Thoracic aorta (tissue), 2 donors: ENCODE measurements around the gene GM2A. TPM values are rescaled to one million over a fixed set of nuclear protein-coding genes. Genes with fewer than 3 reads are reported as not detected.

Experiments
- ATAC-seq: fragments of 150-250 bp; one replicate; pipeline ENCODE4 v1.8.0; 2017; ENCODE audit warnings: low read depth; ENCODE audit not compliant: insufficient number of reproducible peaks, low FRiP score
- DNase-seq: peaks from one replicate; pipeline ENCODE4 v3.0.0-alpha.2; 2020; ENCODE audit warnings: low spot score
- H3K27ac ChIP-seq, 2 donors: fragments of 200-600 bp; sonication (generic); 1 replicate in 1 of 2; 2 replicates in 1 of 2; pipeline ENCODE4 v1.5.1; 2016; ENCODE audit warnings: mild to moderate bottlenecking in 2 of 2, moderate library complexity in 2 of 2
- H3K27me3 ChIP-seq: fragments of 200-600 bp; sonication (generic); replicated peaks from 2 replicates; pipeline ENCODE4 v1.6.0; 2016; ENCODE audit warnings: mild to moderate bottlenecking; ENCODE audit not compliant: insufficient read depth
- H3K36me3 ChIP-seq: fragments of 200-600 bp; sonication (generic); one replicate; pipeline ENCODE4 v1.5.1; 2016
- H3K4me1 ChIP-seq, 2 donors: fragments of 200-600 bp; sonication (generic); 1 replicate in 1 of 2; 2 replicates in 1 of 2; pipeline versions ENCODE4 v1.5.1 to v1.6.0; 2016; ENCODE audit warnings: low read depth in 2 of 2, mild to moderate bottlenecking in 1 of 2; ENCODE audit not compliant: control insufficient read depth in 1 of 2
- H3K4me3 ChIP-seq: fragments of 200-600 bp; sonication (generic); 2 replicates; pipeline ENCODE4 v1.5.1; 2016; ENCODE audit warnings: mild to moderate bottlenecking
- H3K9me3 ChIP-seq: fragments of 200-600 bp; sonication (generic); 2 replicates; pipeline ENCODE4 v1.5.1; 2016
- total RNA-seq, 2 donors: library from RNA; depleted of rRNA; stranded (reverse); fragments of >200 nt; gene quantifications; one replicate each; pipeline versions ENCODE4 v1.1.0 to v1.2.3, GENCODE V29; 2016
- TF ChIP-seq, protein P1 (sequence below): fragments of 200-600 bp; sonication (generic); IDR thresholded peaks from one replicate; pipeline ENCODE4 v1.5.1; 2019; ENCODE audit warnings: antibody characterized with exemption

GM2A gene
- total RNA-seq, 2 donors from 2014 or later, result 26.1 to 32.1 TPM

- Histone ChIP-seq H3K4me3 (no peak overlapping the region), H3K27ac (no peak overlapping the region), H3K4me1 (peaks cover 13 to 24% of the 10 kb centered on the region in 2 donors), H3K36me3 (peaks cover 12% of the 10 kb centered on the region), H3K9me3 (no peaks in the 10 kb centered on the region), H3K27me3 (no peaks in the 10 kb centered on the region)
- DNase-seq (no peak), ATAC-seq (no peak)
- TF ChIP-seq, protein P1, sequence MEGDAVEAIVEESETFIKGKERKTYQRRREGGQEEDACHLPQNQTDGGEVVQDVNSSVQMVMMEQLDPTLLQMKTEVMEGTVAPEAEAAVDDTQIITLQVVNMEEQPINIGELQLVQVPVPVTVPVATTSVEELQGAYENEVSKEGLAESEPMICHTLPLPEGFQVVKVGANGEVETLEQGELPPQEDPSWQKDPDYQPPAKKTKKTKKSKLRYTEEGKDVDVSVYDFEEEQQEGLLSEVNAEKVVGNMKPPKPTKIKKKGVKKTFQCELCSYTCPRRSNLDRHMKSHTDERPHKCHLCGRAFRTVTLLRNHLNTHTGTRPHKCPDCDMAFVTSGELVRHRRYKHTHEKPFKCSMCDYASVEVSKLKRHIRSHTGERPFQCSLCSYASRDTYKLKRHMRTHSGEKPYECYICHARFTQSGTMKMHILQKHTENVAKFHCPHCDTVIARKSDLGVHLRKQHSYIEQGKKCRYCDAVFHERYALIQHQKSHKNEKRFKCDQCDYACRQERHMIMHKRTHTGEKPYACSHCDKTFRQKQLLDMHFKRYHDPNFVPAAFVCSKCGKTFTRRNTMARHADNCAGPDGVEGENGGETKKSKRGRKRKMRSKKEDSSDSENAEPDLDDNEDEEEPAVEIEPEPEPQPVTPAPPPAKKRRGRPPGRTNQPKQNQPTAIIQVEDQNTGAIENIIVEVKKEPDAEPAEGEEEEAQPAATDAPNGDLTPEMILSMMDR, result no peak
Measured at GRCh38 chr5:151257731-151258181, 4.8 kb downstream of the GM2A start.

GRCh38 chr5:151258201-151258611 is 5.2 kb downstream of the GM2A start:
- peaks cover 12% of the 10 kb centered on the region for H3K36me3 ChIP-seq
- peaks cover 13 to 24% of the 10 kb centered on the region in 2 donors for H3K4me1 ChIP-seq
- H3K4me3 ChIP-seq, result no peak overlapping the region
- no peak overlapping the region for H3K27ac ChIP-seq
- no peaks in the 10 kb centered on the region for H3K27me3 ChIP-seq
- peak; percentile 14 for ATAC-seq
- no peak for DNase-seq
- TF ChIP-seq, protein P1, result no peak
- no peaks in the 10 kb centered on the region for H3K9me3 ChIP-seq

- Histone ChIP-seq H3K27me3 (no peaks in the 10 kb centered on the region), H3K27ac (no peak overlapping the region), H3K9me3 (no peaks in the 10 kb centered on the region), H3K36me3 (peaks cover 12% of the 10 kb centered on the region), H3K4me1 (peaks cover 8 to 18% of the 10 kb centered on the region in 2 donors), H3K4me3 (no peak overlapping the region)
- no peak for ATAC-seq
- no peak for DNase-seq
- TF ChIP-seq, protein P1, result no peak
Measured at GRCh38 chr5:151258816-151259215, 5.8 kb downstream of the GM2A start.

DNA sequence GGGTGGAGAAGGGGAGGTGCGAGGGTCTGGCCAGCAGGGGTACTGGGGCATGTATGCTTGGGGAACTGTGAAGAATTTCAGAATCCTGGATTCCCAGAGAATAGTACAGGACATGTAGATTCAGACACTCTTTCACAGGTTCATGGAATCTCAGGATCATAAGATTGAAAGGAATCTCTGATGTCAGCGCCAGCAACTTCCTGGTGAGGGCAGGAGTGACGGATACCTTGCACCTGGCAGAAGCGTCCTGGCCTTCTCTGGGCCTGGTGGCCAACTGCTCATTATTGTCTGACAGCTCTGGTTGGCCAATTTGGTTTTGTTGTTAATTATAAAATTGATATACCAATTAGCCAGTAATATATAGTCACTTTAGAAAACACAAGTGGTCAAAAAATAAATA is 6.9 kb downstream of the GM2A start:
- ATAC-seq, result no peak
- TF ChIP-seq, protein P1, result no peak
- H3K4me3 ChIP-seq, result no peak overlapping the region
- H3K36me3 ChIP-seq, result peaks cover 12% of the 10 kb centered on the region
- DNase-seq, result no peak
- no peaks in the 10 kb centered on the region for H3K9me3 ChIP-seq
- no peaks in the 10 kb centered on the region for H3K27me3 ChIP-seq
- H3K27ac ChIP-seq, result no peak overlapping the region
- peaks cover 3 to 7% of the 10 kb centered on the region in 2 donors for H3K4me1 ChIP-seq

DNA sequence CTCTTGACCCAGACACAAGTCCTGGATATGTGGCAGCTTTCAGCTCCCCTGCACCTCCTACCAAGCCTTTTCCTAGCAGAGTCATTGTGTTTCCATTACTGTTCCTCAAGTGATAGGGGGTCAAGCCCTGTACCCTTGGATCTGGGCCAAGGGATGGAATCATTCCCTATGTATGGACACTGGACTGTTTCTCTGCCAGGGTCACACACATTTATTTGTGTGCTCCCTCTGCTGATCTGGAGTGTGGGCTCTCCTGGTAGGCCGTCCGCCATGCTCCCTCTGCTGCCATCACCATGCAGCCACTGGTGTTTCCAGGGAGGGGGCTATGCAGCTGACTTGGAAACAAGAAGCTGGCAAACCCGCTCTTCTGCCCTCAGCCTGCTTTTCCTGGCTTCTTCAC is 9.5 kb downstream of the GM2A start:
- TF ChIP-seq, protein P1, result no peak
- Histone ChIP-seq H3K9me3 (no peaks in the 10 kb centered on the region), H3K27me3 (no peaks in the 10 kb centered on the region), H3K36me3 (peaks cover 22% of the 10 kb centered on the region), H3K27ac (no peak overlapping the region), H3K4me1 (peaks cover 0 to 3% of the 10 kb centered on the region in 2 donors), H3K4me3 (no peak overlapping the region)
- DNase-seq, result no peak
- no peak for ATAC-seq
